ENCODE data around the gene CPVL.

Gene CPVL

GRCh38 chr7:29154076-29154475 lies 7.7 kb upstream of the CPVL start:
- DNase-seq, result no peak

GRCh38 chr7:29150856-29151255 lies 4.5 kb upstream of the CPVL start:
- DNase-seq, result no peak

- peak in 2 of 3 donors; percentile 44 for DNase-seq
Measured at GRCh38 chr7:29149036-29149435, 2.7 kb upstream of the CPVL start.

- peak; percentile 42 to 56 (median 46) for DNase-seq
Measured at GRCh38 chr7:29147821-29148220, 1.5 kb upstream of the CPVL start.

GRCh38 chr7:29146888-29147609 lies 712 bp upstream of the CPVL start:
- peak; percentile 62 to 67 (median 64) for DNase-seq

GRCh38 chr7:29145553-29146056 lies 732 bp downstream of the CPVL start:
- no peak for DNase-seq

- no peak for DNase-seq
Measured at GRCh38 chr7:29143751-29144150, 2.6 kb downstream of the CPVL start.

GRCh38 chr7:29142021-29142727 lies 4.2 kb downstream of the CPVL start:
- DNase-seq, result peak; percentile 14 to 83 (median 52)

GRCh38 chr7:29140873-29141468 lies 5.4 kb downstream of the CPVL start:
- DNase-seq, result peak; percentile 32 to 55 (median 37)

- DNase-seq, result peak; percentile 73 to 88 (median 85)
Measured at GRCh38 chr7:29139796-29140195, 6.5 kb downstream of the CPVL start.

GRCh38 chr7:29139191-29139590 lies 7.1 kb downstream of the CPVL start:
- peak in 1 of 3 donors; percentile 42 for DNase-seq

- no peak for DNase-seq
Measured at GRCh38 chr7:29138588-29138987, 7.7 kb downstream of the CPVL start.

- peak; percentile 56 to 73 (median 72) for DNase-seq
Measured at GRCh38 chr7:29135846-29136245, 10.5 kb downstream of the CPVL start.

GRCh38 chr7:29132980-29133379 lies 13.4 kb downstream of the CPVL start:
- no peak for DNase-seq

GRCh38 chr7:29131678-29132077 lies 14.7 kb downstream of the CPVL start:
- no peak for DNase-seq

- DNase-seq, result peak; percentile 81 to 93 (median 92)
Measured at GRCh38 chr7:29130096-29130495, 16.2 kb downstream of the CPVL start.

GRCh38 chr7:29127527-29127926 lies 18.8 kb downstream of the CPVL start:
- DNase-seq, result no peak

GRCh38 chr7:29126804-29127203 lies 19.5 kb downstream of the CPVL start:
- DNase-seq, result no peak

GRCh38 chr7:29123626-29124190 lies 22.6 kb downstream of the CPVL start:
- no peak for DNase-seq

- DNase-seq, result no peak
Measured at GRCh38 chr7:29122759-29123158, 23.6 kb downstream of the CPVL start.

GRCh38 chr7:29122081-29122480 lies 24.3 kb downstream of the CPVL start:
- DNase-seq, result no peak

GRCh38 chr7:29120955-29121354 lies 25.4 kb downstream of the CPVL start:
- DNase-seq, result no peak

- no peak for DNase-seq
Measured at GRCh38 chr7:29119538-29119937, 26.8 kb downstream of the CPVL start.
